Gastrocnemius medialis (tissue), 4 donors: ENCODE data around the gene PHKA2. TPM values are rescaled to one million over a fixed set of nuclear protein-coding genes. Genes with fewer than 3 reads are reported as not detected.

ENCODE experiments used
- ATAC-seq, 2 donors: fragments of 150-250 bp; one replicate each; pipeline ENCODE4 v1.9.1; 2016
- DNase-seq, 2 donors: peaks; one replicate each; pipeline ENCODE4 v3.0.0-alpha.2; 2019
- H3K27ac ChIP-seq, 4 donors: fragments of 200-600 bp; sonication (generic); 1 replicate in 1 of 4; 2 replicates in 3 of 4; pipeline ENCODE4 v1.5.1; 2016 to 2018; ENCODE audit warnings: mild to moderate bottlenecking in 2 of 4, moderate library complexity in 1 of 4
- H3K27me3 ChIP-seq, 3 donors: fragments of 200-600 bp; sonication (generic) in 2 of 3; 1 replicate in 1 of 3; 2 replicates in 2 of 3; pipeline versions ENCODE4 v1.5.1 to v1.6.0; 2016 to 2019; ENCODE audit warnings: mild to moderate bottlenecking in 1 of 3, moderate library complexity in 1 of 3
- H3K36me3 ChIP-seq, 2 donors: fragments of 200-600 bp; sonication (generic) in 1 of 2; one replicate each; pipeline ENCODE4 v1.5.1; 2017 to 2018
- H3K4me1 ChIP-seq, 2 donors: fragments of 200-600 bp; sonication (generic) in 1 of 2; one replicate each; pipeline ENCODE4 v1.5.1; 2016 to 2017; ENCODE audit warnings: mild to moderate bottlenecking in 2 of 2
- H3K4me3 ChIP-seq, 4 donors: fragments of 200-600 bp; sonication (generic) in 3 of 4; 1 replicate in 1 of 4; 2 replicates in 3 of 4; pipeline ENCODE4 v1.5.1; 2016 to 2019; ENCODE audit warnings: mild to moderate bottlenecking in 2 of 4
- H3K9me3 ChIP-seq, 3 donors: fragments of 200-600 bp; sonication (generic) in 2 of 3; 1 replicate in 1 of 3; 2 replicates in 2 of 3; pipeline ENCODE4 v1.5.1; 2016 to 2019
- CTCF ChIP-seq, 5 experiments: fragments of 450-650 bp in 3 of 5; fragments of 200-600 bp in 2 of 5; sonication (generic) in 2 of 5; IDR thresholded peaks in 4 of 5; conservative IDR thresholded peaks in 1 of 5; 1 replicate in 4 of 5; 2 replicates in 1 of 5; pipeline ENCODE4 v1.5.1; 2016 to 2019; ENCODE audit warnings: antibody characterized with exemption in 5 of 5, mild to moderate bottlenecking in 3 of 5, moderate library complexity in 3 of 5
- POLR2A ChIP-seq, 2 donors: fragments of 450-650 bp; IDR thresholded peaks; one replicate each; pipeline ENCODE4 v1.6.1; 2017; ENCODE audit warnings: antibody characterized with exemption in 2 of 2, mild to moderate bottlenecking in 2 of 2, moderate library complexity in 2 of 2
- in situ Hi-C, 4 donors: fragments of 200-750 bp; cut with MboI; loops; one replicate each; pipeline versions ENCODE4 v1.15.0 to v1.8.0; 2017; ENCODE audit warnings: low sequenced_read_pairs in 4 of 4
- intact Hi-C: fragments of 100-400 bp; cut with DNase I; formaldehyde crosslinking; loops from one replicate; pipeline ENCODE4 v1.15.1; 2023; ENCODE audit warnings: low total_unique reads
- total RNA-seq, 4 donors: library from RNA; depleted of rRNA; stranded (reverse); fragments of >200 nt; gene quantifications; one replicate each; pipeline versions ENCODE4 v1.1.0 to v1.2.3, GENCODE V29; 2016

PHKA2 gene
- total RNA-seq, 4 donors from 2014 or later = 4.6 to 20.6 (median 11.0) TPM

- in situ Hi-C loops = loop anchor here in 3 of 4 donors (25.0 kb wide), 2 partner anchors 211 to 439 kb away; partner anchors contain the start of gene PDHA1 (in 1 of the 3)
- TF ChIP-seq POLR2A (IDR thresholded peaks at IDR 0.05) (no peak), CTCF (IDR thresholded peaks at IDR 0.05 in 4 of 5, conservative IDR thresholded peaks at IDR 0.05 in 1 of 5) (no peak)
Measured at GRCh38 chrX:18898091-18898490, 85.8 kb downstream of the PHKA2 start.

GRCh38 chrX:18897611-18898010, 86.3 kb downstream of the PHKA2 start:
- in situ Hi-C loops = loop anchor here in 3 of 4 donors (25.0 kb wide), 2 partner anchors 210 to 440 kb away; partner anchors contain the start of gene PDHA1 (in 1 of the 3)
- DNase-seq = no peak
- Histone ChIP-seq H3K4me3 (no peak overlapping the region), H3K9me3 (no peaks in the 10 kb centered on the region), H3K27me3 (no peaks in the 10 kb centered on the region), H3K27ac (no peak overlapping the region), H3K4me1 (peaks cover 7 to 10% of the 10 kb centered on the region in 2 donors), H3K36me3 (no peaks in the 10 kb centered on the region)
- no peak for ATAC-seq
- intact Hi-C loops = loop anchor here (5.0 kb wide), 1 partner anchor 485 kb away; no protein-coding TSS in a partner anchor
- TF ChIP-seq POLR2A (IDR thresholded peaks at IDR 0.05) = no peak
- no peak for TF ChIP-seq CTCF (IDR thresholded peaks at IDR 0.05 in 4 of 5, conservative IDR thresholded peaks at IDR 0.05 in 1 of 5)

More at GRCh38 chrX:18898091-18898490, 85.8 kb downstream of the PHKA2 start:
- Histone ChIP-seq H3K9me3 (no peaks in the 10 kb centered on the region), H3K4me1 (peaks cover 7 to 10% of the 10 kb centered on the region in 2 donors), H3K4me3 (no peak overlapping the region), H3K27me3 (no peaks in the 10 kb centered on the region), H3K27ac (no peak overlapping the region), H3K36me3 (no peaks in the 10 kb centered on the region)
- ATAC-seq (no peak), DNase-seq (no peak)
- intact Hi-C loops = loop anchor here (5.0 kb wide), 1 partner anchor 486 kb away; no protein-coding TSS in a partner anchor

GRCh38 chrX:18896680-18897544, 87.0 kb downstream of the PHKA2 start:
- in situ Hi-C loops (loop anchor here in 3 of 4 donors (25.0 kb wide), 2 partner anchors 210 to 440 kb away; partner anchors contain the start of gene PDHA1 (in 1 of the 3)), intact Hi-C loops (loop anchor here (1.0 to 5.0 kb wide), 2 partner anchors 485 to 506 kb away; no protein-coding TSS in a partner anchor)
- Histone ChIP-seq H3K4me3 (no peak overlapping the region), H3K27ac (peak overlapping the region; percentile 78 to 87 (median 83)), H3K9me3 (no peaks in the 10 kb centered on the region), H3K36me3 (no peaks in the 10 kb centered on the region), H3K4me1 (peaks cover 7 to 10% of the 10 kb centered on the region in 2 donors), H3K27me3 (no peaks in the 10 kb centered on the region)
- ATAC-seq = no peak
- no peak for TF ChIP-seq POLR2A (IDR thresholded peaks at IDR 0.05)
- TF ChIP-seq CTCF (IDR thresholded peaks at IDR 0.05 in 4 of 5, conservative IDR thresholded peaks at IDR 0.05 in 1 of 5) = no peak
- no peak for DNase-seq

- peak; percentile 86 to 88 for ATAC-seq
- H3K9me3 ChIP-seq = no peaks in the 10 kb centered on the region
- intact Hi-C loops = loop anchor here (2.0 to 5.0 kb wide), 4 partner anchors 63 to 483 kb away; partner anchors contain the start of gene CDKL5
- DNase-seq = peak; percentile 55 to 81
- peaks cover 7 to 10% of the 10 kb centered on the region in 2 donors for H3K4me1 ChIP-seq
- in situ Hi-C loops = loop anchor here in 3 of 4 donors (25.0 kb wide), 2 partner anchors 208 to 442 kb away; partner anchors contain the start of gene PDHA1 (in 1 of the 3)
- TF ChIP-seq CTCF (IDR thresholded peaks at IDR 0.05 in 4 of 5, conservative IDR thresholded peaks at IDR 0.05 in 1 of 5) (peak; percentile 64 to 79 (median 70)), POLR2A (IDR thresholded peaks at IDR 0.05) (no peak)
- no peaks in the 10 kb centered on the region for H3K27me3 ChIP-seq
- peak overlapping the region in 2 of 4 donors; percentile 8 to 31 for H3K4me3 ChIP-seq
- H3K36me3 ChIP-seq = no peaks in the 10 kb centered on the region
- H3K27ac ChIP-seq = peak overlapping the region; percentile 78 to 87 (median 83)
Measured at GRCh38 chrX:18895189-18895951, 88.5 kb downstream of the PHKA2 start.
